Trophoblast cell (in vitro differentiated cells and primary cell): ENCODE results near the gene SELENOI.

ENCODE experiments used
- DNase-seq, 2 donors: peaks; one replicate each; pipeline ENCODE4 v3.0.0-alpha.2; 2016
- H2AFZ ChIP-seq: 2 replicates; pipeline ENCODE4 v1.6.1; 2013; ENCODE audit warnings: low read length, moderate library complexity, mild to moderate bottlenecking; ENCODE audit not compliant: insufficient read depth, poor library complexity
- H2AK5ac ChIP-seq: 2 replicates; pipeline ENCODE4 v1.6.1; 2013; ENCODE audit warnings: mild to moderate bottlenecking, low read length
- H2BK120ac ChIP-seq: 2 replicates; pipeline ENCODE4 v1.6.1; 2013; ENCODE audit warnings: low read length, mild to moderate bottlenecking, moderate library complexity; ENCODE audit not compliant: insufficient read depth, poor library complexity
- H2BK12ac ChIP-seq: 2 replicates; pipeline ENCODE4 v1.6.1; 2013; ENCODE audit warnings: mild to moderate bottlenecking, low read length, moderate library complexity
- H2BK5ac ChIP-seq: 2 replicates; pipeline ENCODE4 v1.6.1; 2013; ENCODE audit warnings: low read length, low read depth, moderate library complexity, mild to moderate bottlenecking; ENCODE audit not compliant: poor library complexity
- H3K14ac ChIP-seq: 2 replicates; pipeline ENCODE4 v1.6.1; 2013; ENCODE audit warnings: mild to moderate bottlenecking, low read length
- H3K18ac ChIP-seq: 2 replicates; pipeline ENCODE4 v1.6.1; 2013; ENCODE audit warnings: mild to moderate bottlenecking, low read length
- H3K23ac ChIP-seq: 2 replicates; pipeline ENCODE4 v1.6.1; 2013; ENCODE audit warnings: low read length
- H3K27ac ChIP-seq: 2 replicates; pipeline ENCODE4 v1.5.1; 2013; ENCODE audit warnings: low read depth, mild to moderate bottlenecking, inconsistent platforms, low read length, moderate library complexity
- H3K27me3 ChIP-seq: 2 replicates; pipeline ENCODE4 v1.6.1; 2013; ENCODE audit warnings: inconsistent platforms, mild to moderate bottlenecking, low read length, moderate library complexity; ENCODE audit not compliant: insufficient read depth
- H3K36me3 ChIP-seq, 2 experiments: 1 replicate in 1 of 2; 2 replicates in 1 of 2; pipeline ENCODE4 v1.6.1; 2013; ENCODE audit warnings: low read length in 2 of 2, mild to moderate bottlenecking in 2 of 2, moderate library complexity in 1 of 2; ENCODE audit not compliant: insufficient read depth in 2 of 2, control insufficient read depth in 1 of 2
- H3K4ac ChIP-seq: 2 replicates; pipeline ENCODE4 v1.6.1; 2013; ENCODE audit warnings: low read depth, mild to moderate bottlenecking, low read length, moderate library complexity
- H3K4me1 ChIP-seq, 2 experiments: 1 replicate in 1 of 2; 2 replicates in 1 of 2; pipeline ENCODE4 v1.6.1; 2013; ENCODE audit warnings: low read length in 2 of 2, mild to moderate bottlenecking in 2 of 2, moderate library complexity in 1 of 2; ENCODE audit not compliant: insufficient read depth in 2 of 2, control insufficient read depth in 1 of 2
- H3K4me2 ChIP-seq: 2 replicates; pipeline ENCODE4 v1.6.1; 2013; ENCODE audit warnings: inconsistent platforms, mild to moderate bottlenecking, low read length, moderate library complexity
- H3K4me3 ChIP-seq: 2 replicates; pipeline ENCODE4 v1.5.1; 2013; ENCODE audit warnings: mild to moderate bottlenecking, low read depth, low read length, inconsistent platforms
- H3K79me1 ChIP-seq: one replicate; pipeline ENCODE4 v1.6.1; 2013; ENCODE audit warnings: low read length
- H3K79me2 ChIP-seq: 2 replicates; pipeline ENCODE4 v1.6.1; 2013; ENCODE audit warnings: low read length, mild to moderate bottlenecking; ENCODE audit not compliant: control insufficient read depth, insufficient read depth, poor library complexity
- H3K9ac ChIP-seq: 2 replicates; pipeline ENCODE4 v1.6.1; 2013; ENCODE audit warnings: mild to moderate bottlenecking, low read length
- H3K9me3 ChIP-seq: 2 replicates; pipeline ENCODE4 v1.6.1; 2013; ENCODE audit warnings: low read depth, mild to moderate bottlenecking, control low read depth, inconsistent platforms, low read length; ENCODE audit not compliant: insufficient read depth
- H4K12ac ChIP-seq: 2 replicates; pipeline ENCODE4 v1.6.1; 2013; ENCODE audit warnings: low read depth, mild to moderate bottlenecking, low read length, moderate library complexity
- H4K8ac ChIP-seq: 2 replicates; pipeline ENCODE4 v1.6.1; 2013; ENCODE audit warnings: low read depth, mild to moderate bottlenecking, low read length, moderate library complexity
- H4K91ac ChIP-seq: one replicate; pipeline ENCODE4 v1.6.1; 2013; ENCODE audit warnings: low read depth, mild to moderate bottlenecking, low read length, moderate library complexity
- WGBS: extraction: QIAGEN DNeasy Blood & Tissue Kit; methylation state at CpG from one replicate; pipeline ENCODE4 v1.1.7; 2013; ENCODE audit warnings: missing lambda C conversion rate; ENCODE audit not compliant: insufficient read length, insufficient coverage; ENCODE audit errors: extremely low coverage; 5-methylcytosine and 5-hydroxymethylcytosine counted together

SELENOI gene

DNA sequence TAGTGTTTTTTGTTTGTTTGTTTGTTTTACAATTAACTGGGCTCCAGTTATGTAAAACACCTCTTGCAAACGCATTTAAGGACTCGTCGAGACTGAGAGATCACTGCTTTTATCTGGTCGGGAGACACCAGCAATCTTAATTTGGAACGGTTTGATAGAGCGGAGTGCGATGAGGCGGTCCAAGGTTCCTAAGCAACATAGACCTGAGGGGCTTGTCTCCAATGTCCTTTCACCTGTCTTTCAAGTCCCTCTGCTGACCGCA, 729 bp upstream of the SELENOI start:
- Histone ChIP-seq H3K9ac (peak overlapping the region; percentile 59), H2AFZ (peak overlapping the region; percentile 79), H3K18ac (peak overlapping the region; percentile 89), H2BK120ac (peak overlapping the region; percentile 85), H4K12ac (peak overlapping the region; percentile 88), H3K79me1 (peaks cover 7% of the 10 kb centered on the region), H3K79me2 (peaks cover 6% of the 10 kb centered on the region), H3K4me1 (peaks cover 5 to 8% of the 10 kb centered on the region in 2 experiments), H3K27ac (peak overlapping the region; percentile 95), H3K9me3 (peaks cover 2% of the 10 kb centered on the region), H4K91ac (peak overlapping the region; percentile 85), H3K4me3 (peak overlapping the region; percentile 81), H3K27me3 (no peaks in the 10 kb centered on the region), H3K4ac (peak overlapping the region; percentile 57), H3K14ac (peak overlapping the region; percentile 94), H3K36me3 (no peaks in the 10 kb centered on the region), H2BK5ac (peak overlapping the region; percentile 95), H4K8ac (peak overlapping the region; percentile 94), H2AK5ac (peak overlapping the region; percentile 50), H2BK12ac (peak overlapping the region; percentile 63), H3K23ac (no peak overlapping the region), H3K4me2 (peak overlapping the region; percentile 82)
- DNase-seq, result no peak
- WGBS, result no CpG with 5 or more reads among the region's 9 CpGs

DNA sequence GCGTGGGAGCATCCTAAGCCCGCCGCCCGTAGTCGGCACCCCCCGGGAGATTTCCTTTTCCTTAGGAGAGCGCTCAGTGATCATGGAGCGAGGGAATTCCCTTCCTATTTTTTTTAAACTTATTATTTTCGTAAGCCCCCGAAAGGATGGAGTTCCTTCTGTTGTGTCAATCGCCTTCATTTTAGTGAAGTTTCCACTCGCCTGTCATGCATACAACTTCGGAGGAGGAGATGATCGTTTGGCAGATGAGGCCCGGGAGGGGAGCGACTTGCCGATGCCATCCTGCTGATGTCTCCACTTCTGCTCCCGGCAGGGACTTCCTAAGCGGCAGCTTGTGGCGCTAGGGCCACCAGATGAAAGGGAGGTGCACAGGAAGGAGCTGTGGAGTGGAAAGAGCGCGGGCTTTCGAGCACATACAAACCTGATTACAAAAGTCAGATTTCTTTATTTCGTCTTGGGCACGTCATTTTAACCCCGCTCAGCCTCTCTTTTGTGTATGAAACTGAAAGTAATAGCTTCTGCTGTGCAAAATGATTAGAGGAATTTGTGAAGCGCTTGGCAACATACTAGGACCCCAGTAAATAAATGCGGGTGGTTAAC, 611 bp downstream of the SELENOI start, which contains the start of gene ADGRF3:
TSS of gene ADGRF3 (minus strand) at position 336 of the 600 bp plus-strand sequence. CDS start 555 bp downstream, outside the sequence.
- Histone ChIP-seq H3K27me3 (no peaks in the 10 kb centered on the region), H2AFZ (peak within 1 kb of the TSS; percentile 14), H3K79me2 (peaks cover 6% of the 10 kb centered on the region), H3K4me1 (peaks cover 5% of the 10 kb centered on the region in 2 experiments), H3K27ac (peak within 1 kb of the TSS; percentile 95), H2BK12ac (no peak within 1 kb of the TSS), H4K12ac (peak within 1 kb of the TSS; percentile 13), H3K9ac (peak within 1 kb of the TSS; percentile 86), H3K18ac (peak within 1 kb of the TSS; percentile 89), H3K4me3 (peak within 1 kb of the TSS; percentile 91), H4K91ac (peak within 1 kb of the TSS; percentile 57), H3K9me3 (peaks cover 2% of the 10 kb centered on the region), H2BK120ac (peak within 1 kb of the TSS; percentile 15), H3K23ac (no peak within 1 kb of the TSS), H3K4ac (peak within 1 kb of the TSS; percentile 58), H4K8ac (peak within 1 kb of the TSS; percentile 94), H2BK5ac (peak within 1 kb of the TSS; percentile 95), H3K14ac (peak within 1 kb of the TSS; percentile 75), H3K36me3 (no peaks in the 10 kb centered on the region), H3K79me1 (peaks cover 7% of the 10 kb centered on the region), H2AK5ac (no peak within 1 kb of the TSS), H3K4me2 (peak within 1 kb of the TSS; percentile 82)
- no CpG with 5 or more reads among the region's 28 CpGs for WGBS
- peak; percentile 51 to 68 for DNase-seq

DNA sequence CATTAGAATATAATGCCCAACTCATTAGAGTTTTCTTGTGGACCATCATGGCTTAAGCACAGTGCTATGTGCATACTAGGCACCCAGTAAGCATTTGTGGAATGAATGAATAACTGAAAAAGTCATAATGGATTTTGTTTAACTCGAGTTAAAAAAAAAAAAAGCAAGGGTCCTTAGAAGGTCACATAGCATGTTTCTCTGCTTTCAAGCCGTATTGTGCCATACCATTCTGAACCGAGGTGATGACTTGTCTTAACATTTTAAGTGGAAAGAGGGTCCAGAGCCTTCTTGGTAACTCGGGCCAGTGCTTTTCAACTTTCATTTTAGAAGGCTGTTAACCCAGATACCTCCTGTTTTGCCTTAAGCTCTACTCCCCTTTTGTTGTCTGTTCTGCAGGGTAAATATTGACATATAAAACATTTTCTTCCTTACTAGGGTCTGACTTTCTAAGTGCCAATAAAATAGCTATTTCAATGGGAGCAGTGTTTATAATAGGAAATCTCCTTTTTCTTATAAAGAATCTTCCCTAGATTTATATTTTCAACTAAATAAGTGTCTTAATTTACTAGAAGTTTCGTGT, 1.4 kb downstream of the SELENOI start:
- WGBS, result no CpG with 5 or more reads among the region's 5 CpGs
- Histone ChIP-seq H3K18ac (no peak overlapping the region), H4K91ac (no peak overlapping the region), H2AFZ (no peak overlapping the region), H3K9me3 (peaks cover 2% of the 10 kb centered on the region), H3K79me1 (peaks cover 7% of the 10 kb centered on the region), H3K9ac (no peak overlapping the region), H3K4ac (peak overlapping the region; percentile 58), H3K4me1 (peaks cover 5% of the 10 kb centered on the region in 2 experiments), H3K27ac (no peak overlapping the region), H3K14ac (no peak overlapping the region), H2AK5ac (no peak overlapping the region), H3K23ac (no peak overlapping the region), H3K4me2 (peak overlapping the region; percentile 72), H3K36me3 (no peaks in the 10 kb centered on the region), H3K4me3 (no peak overlapping the region), H3K27me3 (no peaks in the 10 kb centered on the region), H2BK120ac (no peak overlapping the region), H4K8ac (no peak overlapping the region), H3K79me2 (peaks cover 6% of the 10 kb centered on the region), H2BK5ac (no peak overlapping the region), H4K12ac (no peak overlapping the region), H2BK12ac (no peak overlapping the region)
- DNase-seq, result peak in 1 of 2 donors; percentile 24

DNA sequence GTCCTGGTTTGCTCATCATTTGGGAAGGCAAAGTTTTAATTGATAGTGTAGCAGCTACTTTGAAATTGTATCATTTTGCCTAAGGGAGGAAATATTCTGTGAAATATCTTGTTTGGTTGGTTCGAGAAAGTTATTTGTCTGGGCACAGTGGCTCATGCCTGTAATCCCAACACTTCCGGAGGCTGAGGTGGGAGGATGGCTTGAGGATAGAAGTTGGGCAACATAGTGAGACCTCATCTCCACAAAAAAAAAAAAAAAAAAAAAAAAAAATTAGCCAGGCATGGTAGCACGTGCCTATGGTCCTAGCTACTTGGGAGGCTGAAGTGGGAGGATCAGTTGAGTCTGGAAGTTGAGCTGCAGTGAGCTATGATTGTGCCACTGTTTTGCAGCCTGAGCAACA, 3.7 kb downstream of the SELENOI start:
- Histone ChIP-seq H3K4me2 (no peak overlapping the region), H2BK120ac (no peak overlapping the region), H3K14ac (no peak overlapping the region), H3K9ac (no peak overlapping the region), H3K18ac (no peak overlapping the region), H3K27ac (no peak overlapping the region), H4K91ac (no peak overlapping the region), H3K4me1 (no peaks in the 10 kb centered on the region), H2AK5ac (no peak overlapping the region), H3K79me1 (peaks cover 7% of the 10 kb centered on the region), H3K4ac (no peak overlapping the region), H4K12ac (no peak overlapping the region), H3K79me2 (peaks cover 6% of the 10 kb centered on the region), H3K27me3 (no peaks in the 10 kb centered on the region), H3K4me3 (no peak overlapping the region), H4K8ac (no peak overlapping the region), H3K36me3 (peaks cover 0 to 2% of the 10 kb centered on the region in 2 experiments), H2BK5ac (no peak overlapping the region), H2BK12ac (no peak overlapping the region), H3K23ac (no peak overlapping the region), H2AFZ (no peak overlapping the region), H3K9me3 (no peaks in the 10 kb centered on the region)
- peak in 1 of 2 donors; percentile 57 for DNase-seq
- no CpG with 5 or more reads among the region's 3 CpGs for WGBS
